ENCODE data around the gene THG1L. TPM values are rescaled to one million over a fixed set of nuclear protein-coding genes. Genes with fewer than 3 reads are reported as not detected.

The THG1L gene
- total RNA-seq, 1 donor from 2014 or later: 6.4 TPM

DNA sequence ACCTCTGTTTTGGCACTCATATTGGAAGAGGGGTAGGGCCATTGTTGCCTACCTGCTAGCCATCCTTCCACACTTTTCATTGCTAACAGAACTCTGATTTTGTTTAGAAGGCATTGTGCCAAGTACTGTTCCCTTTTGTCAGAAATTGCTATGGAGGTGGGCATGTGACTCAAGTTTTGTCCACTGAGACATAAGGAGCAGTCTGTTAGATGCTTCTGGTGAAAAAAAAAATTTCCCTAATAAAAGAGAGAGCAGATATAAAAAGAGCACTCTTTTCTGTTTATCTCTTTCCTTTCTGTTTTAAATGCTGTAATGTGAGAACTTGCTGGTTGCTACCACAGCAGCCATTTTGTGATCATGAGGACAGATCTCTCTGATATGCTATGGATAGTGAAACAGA, 21.9 kb upstream of the THG1L start:
- no peak for DNase-seq (ENCODE audit: low spot score)
- no peak overlapping the region for H3K4me3 Mint-ChIP-seq (ENCODE audit: unreplicated experiment)
- no peak overlapping the region for H3K27ac Mint-ChIP-seq (ENCODE audit: unreplicated experiment)
- no peaks in the 10 kb centered on the region for H3K27me3 Mint-ChIP-seq (ENCODE audit: unreplicated experiment)
- H3K36me3 Mint-ChIP-seq (ENCODE audit: low read depth, unreplicated experiment): no peaks in the 10 kb centered on the region
- no peaks in the 10 kb centered on the region for H3K4me1 Mint-ChIP-seq (ENCODE audit: unreplicated experiment)
- TF ChIP-seq, protein P1, sequence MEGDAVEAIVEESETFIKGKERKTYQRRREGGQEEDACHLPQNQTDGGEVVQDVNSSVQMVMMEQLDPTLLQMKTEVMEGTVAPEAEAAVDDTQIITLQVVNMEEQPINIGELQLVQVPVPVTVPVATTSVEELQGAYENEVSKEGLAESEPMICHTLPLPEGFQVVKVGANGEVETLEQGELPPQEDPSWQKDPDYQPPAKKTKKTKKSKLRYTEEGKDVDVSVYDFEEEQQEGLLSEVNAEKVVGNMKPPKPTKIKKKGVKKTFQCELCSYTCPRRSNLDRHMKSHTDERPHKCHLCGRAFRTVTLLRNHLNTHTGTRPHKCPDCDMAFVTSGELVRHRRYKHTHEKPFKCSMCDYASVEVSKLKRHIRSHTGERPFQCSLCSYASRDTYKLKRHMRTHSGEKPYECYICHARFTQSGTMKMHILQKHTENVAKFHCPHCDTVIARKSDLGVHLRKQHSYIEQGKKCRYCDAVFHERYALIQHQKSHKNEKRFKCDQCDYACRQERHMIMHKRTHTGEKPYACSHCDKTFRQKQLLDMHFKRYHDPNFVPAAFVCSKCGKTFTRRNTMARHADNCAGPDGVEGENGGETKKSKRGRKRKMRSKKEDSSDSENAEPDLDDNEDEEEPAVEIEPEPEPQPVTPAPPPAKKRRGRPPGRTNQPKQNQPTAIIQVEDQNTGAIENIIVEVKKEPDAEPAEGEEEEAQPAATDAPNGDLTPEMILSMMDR (IDR thresholded peaks at IDR 0.05; ENCODE audit: unreplicated experiment): no peak
- no peaks in the 10 kb centered on the region for H3K9me3 Mint-ChIP-seq (ENCODE audit: unreplicated experiment)

DNA sequence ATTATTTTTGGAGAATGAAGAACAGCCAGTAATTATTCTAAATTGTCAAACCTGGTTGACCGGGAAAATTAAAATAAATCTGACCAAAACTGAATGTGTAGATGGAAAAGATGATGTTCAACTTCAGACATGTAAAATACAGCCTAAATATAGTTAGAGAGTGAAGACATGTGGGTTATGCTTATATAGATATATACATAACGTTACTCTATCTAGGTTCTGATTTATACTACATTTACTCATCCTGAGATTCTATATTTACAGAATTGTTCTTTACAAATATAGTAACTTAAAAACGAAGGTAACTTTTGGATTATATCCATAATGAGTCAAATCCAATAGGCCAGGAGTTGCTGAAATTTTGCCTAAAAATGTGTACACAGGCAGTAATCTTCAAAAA, 20.8 kb upstream of the THG1L start:
- no peak overlapping the region for H3K27ac Mint-ChIP-seq (ENCODE audit: unreplicated experiment)
- DNase-seq (ENCODE audit: low spot score): no peak
- H3K4me1 Mint-ChIP-seq (ENCODE audit: unreplicated experiment): no peaks in the 10 kb centered on the region

DNA sequence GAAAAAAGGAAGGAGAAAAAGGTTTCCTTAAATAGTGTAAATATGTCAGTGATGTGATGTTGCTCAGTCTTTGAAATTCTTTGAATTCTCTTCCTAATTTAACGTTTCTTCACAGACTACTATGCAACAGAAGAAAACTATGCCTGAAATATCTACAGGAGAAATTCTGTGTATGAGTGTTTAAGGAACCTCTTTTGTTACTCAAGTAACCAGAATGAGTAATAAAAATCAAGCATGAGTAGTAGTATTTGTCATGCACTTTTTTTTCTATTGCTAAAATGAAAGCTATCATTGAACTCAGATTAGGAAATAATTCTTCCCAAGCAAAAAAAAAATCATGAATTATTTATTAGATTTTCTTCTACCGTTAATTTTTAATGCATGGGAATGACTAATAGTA, 20.3 kb upstream of the THG1L start:
- TF ChIP-seq, protein P1 (IDR thresholded peaks at IDR 0.05; ENCODE audit: unreplicated experiment): no peak
- no peak overlapping the region for H3K4me3 Mint-ChIP-seq (ENCODE audit: unreplicated experiment)
- no peaks in the 10 kb centered on the region for H3K4me1 Mint-ChIP-seq (ENCODE audit: unreplicated experiment)

More for the DNA sequence above, 20.8 kb upstream of the THG1L start:
- Mint-ChIP-seq H3K4me3 (ENCODE audit: unreplicated experiment) (no peak overlapping the region), H3K9me3 (ENCODE audit: unreplicated experiment) (no peaks in the 10 kb centered on the region), H3K27me3 (ENCODE audit: unreplicated experiment) (no peaks in the 10 kb centered on the region), H3K36me3 (ENCODE audit: low read depth, unreplicated experiment) (no peaks in the 10 kb centered on the region)
- TF ChIP-seq, protein P1 (IDR thresholded peaks at IDR 0.05; ENCODE audit: unreplicated experiment): no peak

DNA sequence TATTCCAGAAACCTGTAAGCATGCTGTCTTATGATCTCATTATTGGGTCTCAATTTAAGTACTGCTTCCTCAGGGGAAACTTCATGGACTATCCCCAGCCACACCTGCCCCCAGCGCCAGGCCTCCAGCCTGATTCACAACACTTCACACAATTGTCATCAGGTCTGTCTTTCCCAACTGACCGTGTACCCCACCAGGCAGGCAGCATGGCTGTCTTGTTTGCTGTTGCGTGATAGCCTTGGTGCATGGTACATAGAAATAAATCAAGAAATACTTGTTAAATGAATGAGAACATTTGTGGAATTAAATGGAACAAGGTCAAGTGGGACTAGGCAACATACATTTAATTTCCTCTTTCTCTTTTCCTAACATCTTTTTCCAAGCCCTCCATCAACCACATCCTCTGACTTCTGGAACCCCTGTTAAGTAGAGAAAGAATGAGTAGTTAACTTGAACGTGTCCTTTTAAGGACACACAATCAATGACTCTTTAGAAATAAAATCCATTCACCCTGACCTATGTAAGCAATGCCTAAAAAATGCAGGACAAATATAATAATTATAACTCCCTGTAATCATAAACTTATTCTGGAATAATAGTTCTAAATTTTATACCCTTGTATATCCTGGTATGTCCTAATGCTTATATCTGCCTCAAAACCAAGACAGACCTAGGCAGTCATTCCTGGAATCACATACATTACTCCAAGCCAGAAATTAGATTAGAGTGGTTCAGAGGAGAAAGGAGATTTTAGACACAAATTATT, 17.2 kb upstream of the THG1L start:
- H3K27me3 Mint-ChIP-seq (ENCODE audit: unreplicated experiment): no peaks in the 10 kb centered on the region
- H3K4me1 Mint-ChIP-seq (ENCODE audit: unreplicated experiment): peaks cover 3% of the 10 kb centered on the region
- H3K36me3 Mint-ChIP-seq (ENCODE audit: low read depth, unreplicated experiment): no peaks in the 10 kb centered on the region
- H3K9me3 Mint-ChIP-seq (ENCODE audit: unreplicated experiment): no peaks in the 10 kb centered on the region
- H3K27ac Mint-ChIP-seq (ENCODE audit: unreplicated experiment): no peak overlapping the region
- TF ChIP-seq, protein P1 (IDR thresholded peaks at IDR 0.05; ENCODE audit: unreplicated experiment): no peak
- no peak for DNase-seq (ENCODE audit: low spot score)
- no peak overlapping the region for H3K4me3 Mint-ChIP-seq (ENCODE audit: unreplicated experiment)

More for the DNA sequence above, 20.3 kb upstream of the THG1L start:
- no peaks in the 10 kb centered on the region for H3K36me3 Mint-ChIP-seq (ENCODE audit: low read depth, unreplicated experiment)
- no peaks in the 10 kb centered on the region for H3K27me3 Mint-ChIP-seq (ENCODE audit: unreplicated experiment)
- no peak overlapping the region for H3K27ac Mint-ChIP-seq (ENCODE audit: unreplicated experiment)
- DNase-seq (ENCODE audit: low spot score): no peak
- no peaks in the 10 kb centered on the region for H3K9me3 Mint-ChIP-seq (ENCODE audit: unreplicated experiment)

DNA sequence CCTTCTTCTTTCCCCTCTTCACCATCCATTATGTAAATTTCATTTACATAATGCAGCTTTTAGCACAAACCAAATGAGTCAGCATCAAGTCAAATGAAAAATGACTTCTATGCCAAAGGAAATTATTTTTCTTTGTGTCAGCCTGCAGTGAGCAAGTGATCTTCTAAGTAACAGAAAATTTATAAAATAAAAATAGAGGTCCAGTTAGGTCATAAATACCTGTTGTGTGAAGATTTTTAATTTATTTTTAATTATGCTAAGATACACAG, 16.7 kb upstream of the THG1L start:
- Mint-ChIP-seq H3K4me3 (ENCODE audit: unreplicated experiment) (no peak overlapping the region), H3K9me3 (ENCODE audit: unreplicated experiment) (no peaks in the 10 kb centered on the region), H3K27me3 (ENCODE audit: unreplicated experiment) (no peaks in the 10 kb centered on the region), H3K4me1 (ENCODE audit: unreplicated experiment) (peaks cover 3% of the 10 kb centered on the region), H3K27ac (ENCODE audit: unreplicated experiment) (no peak overlapping the region), H3K36me3 (ENCODE audit: low read depth, unreplicated experiment) (no peaks in the 10 kb centered on the region)
- no peak for DNase-seq (ENCODE audit: low spot score)
- TF ChIP-seq, protein P1 (IDR thresholded peaks at IDR 0.05; ENCODE audit: unreplicated experiment): no peak
